Esophagus squamous epithelium (tissue), 5 donors: ENCODE measurements around the gene SPOCD1. TPM values are rescaled to one million over a fixed set of nuclear protein-coding genes. Genes with fewer than 3 reads are reported as not detected.

Source experiments
- DNase-seq: peaks from one replicate; lab custom pipeline; 2025; lab: John Stamatoyannopoulos, UW
- H3K27ac ChIP-seq, 4 donors: fragments of 200-600 bp; sonication (generic); one replicate each; pipeline ENCODE4 v1.5.1; 2016 to 2019; ENCODE audit warnings: mild to moderate bottlenecking in 1 of 4
- H3K27me3 ChIP-seq, 4 donors: fragments of 200-600 bp; sonication (generic); 1 replicate in 3 of 4; 2 replicates in 1 of 4; pipeline versions ENCODE4 v1.5.1 to v1.6.0; 2017 to 2021; ENCODE audit warnings: antibody characterized with exemption in 1 of 4
- H3K36me3 ChIP-seq, 3 donors: fragments of 200-600 bp; sonication (generic); one replicate each; pipeline ENCODE4 v1.5.1; 2016 to 2019
- H3K4me1 ChIP-seq, 3 donors: fragments of 200-600 bp; sonication (generic); one replicate each; pipeline ENCODE4 v1.5.1; 2017 to 2019
- H3K4me3 ChIP-seq, 4 donors: fragments of 200-600 bp; sonication (generic); 1 replicate in 3 of 4; 2 replicates in 1 of 4; pipeline ENCODE4 v1.5.1; 2016 to 2019; ENCODE audit warnings: mild to moderate bottlenecking in 2 of 4, moderate library complexity in 1 of 4
- H3K9me3 ChIP-seq, 3 donors: fragments of 200-600 bp; sonication (generic); one replicate each; pipeline ENCODE4 v1.5.1; 2016 to 2019
- POLR2A ChIP-seq, 4 donors: fragments of 450-650 bp; IDR thresholded peaks; one replicate each; pipeline ENCODE4 v1.6.1; 2017; ENCODE audit warnings: antibody characterized with exemption in 4 of 4, mild to moderate bottlenecking in 4 of 4, moderate library complexity in 3 of 4
- WGBS, 2 donors: methylation state at CpG; one replicate each; pipeline ENCODE4 v1.1.5; 2018; 5-methylcytosine and 5-hydroxymethylcytosine counted together
- intact Hi-C: fragments of 100-400 bp; cut with DNase I; formaldehyde crosslinking; loops from one replicate; pipeline ENCODE4 v1.15.0; 2022
- total RNA-seq, 4 donors: library from RNA; depleted of rRNA; stranded (reverse); fragments of >200 nt; gene quantifications; one replicate each; pipeline ENCODE4 v1.1.0, GENCODE V29; 2016
- TF ChIP-seq, protein P1 (sequence below), 6 experiments: fragments of 450-650 bp in 4 of 6; fragments of 200-600 bp in 2 of 6; sonication (generic) in 2 of 6; IDR thresholded peaks; one replicate each; pipeline ENCODE4 v1.5.1; 2016 to 2019; ENCODE audit warnings: antibody characterized with exemption in 6 of 6, mild to moderate bottlenecking in 4 of 6, moderate library complexity in 4 of 6
- donor health status: DM: yes; HTN: yes; CAD: no.

Gene SPOCD1
- total RNA-seq, 4 donors from 2014 or later = 0.18 to 0.40 (median 0.38) TPM; not detected in 1

GRCh38 chr1:31789259-31790065, 26.4 kb downstream of the SPOCD1 start:
- peak; percentile 80 for DNase-seq
- whole genome bisulfite sequencing, 2 donors = 43 to 90% methylated on average over 1 to 3 of the region's 26 CpGs
- intact Hi-C loops = loop anchor here (5.0 kb wide), 1 partner anchor 127 kb away; no protein-coding TSS in a partner anchor
- H3K36me3 ChIP-seq = no peaks in the 10 kb centered on the region
- H3K27ac ChIP-seq = peak overlapping the region; percentile 71 to 90 (median 82)
- peaks cover 0 to 8% (median 0%) of the 10 kb centered on the region in 4 donors for H3K27me3 ChIP-seq
- TF ChIP-seq POLR2A (IDR thresholded peaks at IDR 0.05) = no peak
- TF ChIP-seq, protein P1, sequence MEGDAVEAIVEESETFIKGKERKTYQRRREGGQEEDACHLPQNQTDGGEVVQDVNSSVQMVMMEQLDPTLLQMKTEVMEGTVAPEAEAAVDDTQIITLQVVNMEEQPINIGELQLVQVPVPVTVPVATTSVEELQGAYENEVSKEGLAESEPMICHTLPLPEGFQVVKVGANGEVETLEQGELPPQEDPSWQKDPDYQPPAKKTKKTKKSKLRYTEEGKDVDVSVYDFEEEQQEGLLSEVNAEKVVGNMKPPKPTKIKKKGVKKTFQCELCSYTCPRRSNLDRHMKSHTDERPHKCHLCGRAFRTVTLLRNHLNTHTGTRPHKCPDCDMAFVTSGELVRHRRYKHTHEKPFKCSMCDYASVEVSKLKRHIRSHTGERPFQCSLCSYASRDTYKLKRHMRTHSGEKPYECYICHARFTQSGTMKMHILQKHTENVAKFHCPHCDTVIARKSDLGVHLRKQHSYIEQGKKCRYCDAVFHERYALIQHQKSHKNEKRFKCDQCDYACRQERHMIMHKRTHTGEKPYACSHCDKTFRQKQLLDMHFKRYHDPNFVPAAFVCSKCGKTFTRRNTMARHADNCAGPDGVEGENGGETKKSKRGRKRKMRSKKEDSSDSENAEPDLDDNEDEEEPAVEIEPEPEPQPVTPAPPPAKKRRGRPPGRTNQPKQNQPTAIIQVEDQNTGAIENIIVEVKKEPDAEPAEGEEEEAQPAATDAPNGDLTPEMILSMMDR (IDR thresholded peaks at IDR 0.05) = peak; percentile 90 to 94 (median 94)
- H3K4me3 ChIP-seq = peak overlapping the region; percentile 41 to 80 (median 60)
- peaks cover 8 to 20% (median 11%) of the 10 kb centered on the region in 3 donors for H3K4me1 ChIP-seq
- H3K9me3 ChIP-seq = no peaks in the 10 kb centered on the region

DNA sequence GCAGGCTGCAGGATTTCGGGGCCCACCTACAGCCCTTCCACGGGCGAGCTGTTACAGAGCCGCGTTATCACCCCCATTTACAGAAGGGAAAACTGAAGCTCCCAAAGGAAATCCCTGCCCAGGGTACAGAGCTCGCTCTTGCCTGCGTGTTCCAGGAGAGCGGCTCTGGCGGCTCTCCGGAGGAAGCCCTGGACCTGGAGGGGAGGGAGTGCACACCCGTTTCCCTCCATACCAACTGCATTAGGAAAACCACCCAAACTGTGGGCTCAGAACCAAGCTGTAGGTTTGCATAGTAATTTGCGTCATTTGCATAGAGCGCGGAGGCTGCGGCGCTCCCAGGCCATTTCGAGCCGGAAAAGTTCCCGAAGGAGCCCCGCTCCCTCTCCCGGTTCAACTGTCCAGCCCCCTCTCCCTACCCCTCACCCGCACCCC, 27.0 kb downstream of the SPOCD1 start:
- 0 to 2% methylated on average over 5 to 7 of the region's 22 CpGs for WGBS, 2 donors
- H3K9me3 ChIP-seq = no peaks in the 10 kb centered on the region
- intact Hi-C loops = no loop called here
- no peak for DNase-seq
- TF ChIP-seq POLR2A (IDR thresholded peaks at IDR 0.05) = no peak
- TF ChIP-seq, protein P1 (IDR thresholded peaks at IDR 0.05) = no peak
- peak overlapping the region; percentile 71 to 90 (median 82) for H3K27ac ChIP-seq
- H3K4me1 ChIP-seq = peaks cover 8 to 20% (median 11%) of the 10 kb centered on the region in 3 donors
- no peaks in the 10 kb centered on the region for H3K36me3 ChIP-seq
- H3K27me3 ChIP-seq = peaks cover 0 to 8% (median 0%) of the 10 kb centered on the region in 4 donors
- H3K4me3 ChIP-seq = peak overlapping the region; percentile 41 to 80 (median 60)

GRCh38 chr1:31788138-31788824, 27.5 kb downstream of the SPOCD1 start:
- H3K4me3 ChIP-seq = peak overlapping the region; percentile 41 to 80 (median 60)
- peak; percentile 74 for DNase-seq
- no peaks in the 10 kb centered on the region for H3K36me3 ChIP-seq
- TF ChIP-seq, protein P1 (IDR thresholded peaks at IDR 0.05) = peak in 1 of 6 experiments; percentile 10
- peak in 1 of 4 donors; percentile 38 for TF ChIP-seq POLR2A (IDR thresholded peaks at IDR 0.05)
- intact Hi-C loops = no loop called here
- H3K27me3 ChIP-seq = peaks cover 0 to 8% (median 0%) of the 10 kb centered on the region in 4 donors
- H3K9me3 ChIP-seq = no peaks in the 10 kb centered on the region
- peak overlapping the region; percentile 71 to 90 (median 82) for H3K27ac ChIP-seq
- WGBS, 2 donors = 9 to 12% methylated on average over 11 to 19 of the region's 39 CpGs
- H3K4me1 ChIP-seq = peaks cover 8 to 20% (median 11%) of the 10 kb centered on the region in 3 donors

GRCh38 chr1:31787786-31788137, 28.1 kb downstream of the SPOCD1 start:
- intact Hi-C loops = no loop called here

More at GRCh38 chr1:31787786-31788137, 28.1 kb downstream of the SPOCD1 start:
- Histone ChIP-seq H3K4me3 (peak overlapping the region in 3 of 4 donors; percentile 57 to 80 (median 63)), H3K9me3 (no peaks in the 10 kb centered on the region), H3K27ac (peak overlapping the region in 3 of 4 donors; percentile 75 to 90 (median 90)), H3K36me3 (no peaks in the 10 kb centered on the region), H3K4me1 (peaks cover 8 to 21% (median 11%) of the 10 kb centered on the region in 3 donors), H3K27me3 (peaks cover 0 to 8% (median 0%) of the 10 kb centered on the region in 4 donors)
- 46 to 55% methylated on average over 1 of the region's 1 CpG for WGBS, 2 donors
- TF ChIP-seq POLR2A (IDR thresholded peaks at IDR 0.05) = no peak
- TF ChIP-seq, protein P1 (IDR thresholded peaks at IDR 0.05) = no peak
- DNase-seq = no peak
